NK-92 treated with Interleukin-12 subunit alpha and Interleukin-12 subunit beta, amount 100 ng/mL, for 24 hours (cell line): ENCODE data around the gene HNRNPAB.
"Not testable (repeated sequence)": the region's sequence is repeated elsewhere in the genome, so short reads cannot be mapped to it uniquely, and the experiment has no call there.

Source experiments
- DNase-seq: peaks from one replicate; lab custom pipeline; 2025; lab: John Stamatoyannopoulos, UW

The HNRNPAB gene

DNA sequence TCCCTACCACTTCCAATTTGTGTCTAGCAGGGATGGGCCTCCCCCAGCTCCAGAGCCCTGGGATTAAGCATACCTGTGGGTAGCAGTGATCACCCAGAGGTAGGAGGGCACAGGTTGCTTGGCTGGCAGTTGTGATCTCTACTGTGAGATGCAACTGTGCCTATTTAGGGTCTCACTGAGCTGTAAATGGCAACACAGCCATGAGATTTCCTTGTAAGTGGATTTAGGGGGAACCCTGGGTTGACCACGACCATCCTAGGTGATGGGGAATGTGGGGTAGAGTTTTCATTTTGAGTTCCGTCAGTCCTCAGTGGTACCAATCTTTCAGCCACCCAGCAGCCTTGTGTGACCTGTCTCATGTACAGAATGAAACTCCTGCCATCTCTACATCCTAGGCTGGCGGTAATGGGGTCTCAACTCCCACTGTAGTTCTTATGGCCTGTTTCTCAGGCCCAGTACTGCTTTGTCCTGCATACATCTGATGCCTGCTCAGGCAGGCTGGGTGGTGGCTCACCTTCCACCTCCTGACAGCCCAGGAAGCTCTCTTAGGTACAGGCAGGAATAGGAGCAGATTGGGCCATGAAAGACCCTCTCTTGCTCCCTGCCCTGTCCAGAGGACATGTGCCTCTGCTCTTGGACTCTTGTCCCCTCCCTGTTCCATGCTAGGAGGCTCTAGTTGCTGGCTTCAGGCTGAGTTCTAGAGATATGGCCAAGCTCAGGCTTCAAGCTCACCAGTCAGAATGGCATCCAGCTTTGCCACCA, 8.1 kb downstream of the HNRNPAB start:
- no peak for DNase-seq

DNA sequence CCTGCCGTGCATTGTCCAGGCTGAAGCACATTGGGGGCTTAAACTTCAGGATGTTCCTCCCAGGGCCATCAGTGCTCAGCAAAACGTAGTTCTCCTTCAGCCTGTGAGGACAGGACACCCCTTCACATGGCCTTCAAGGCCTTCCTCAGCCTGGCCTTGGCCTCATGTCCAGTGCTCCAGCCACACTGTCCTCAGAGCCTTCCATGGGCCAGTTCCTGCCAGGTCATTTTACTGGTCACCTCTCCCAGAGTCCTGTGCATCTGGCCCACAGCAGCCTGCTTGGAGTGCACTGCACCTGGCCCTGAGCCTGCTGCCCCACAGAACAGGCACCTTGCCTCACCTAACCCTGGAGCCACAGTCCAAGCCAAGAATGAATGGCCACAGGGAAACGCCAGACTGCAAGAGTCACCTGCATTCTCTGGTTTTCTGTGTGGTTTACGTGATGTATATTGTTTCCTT, 8.7 kb downstream of the HNRNPAB start:
- no peak for DNase-seq

DNA sequence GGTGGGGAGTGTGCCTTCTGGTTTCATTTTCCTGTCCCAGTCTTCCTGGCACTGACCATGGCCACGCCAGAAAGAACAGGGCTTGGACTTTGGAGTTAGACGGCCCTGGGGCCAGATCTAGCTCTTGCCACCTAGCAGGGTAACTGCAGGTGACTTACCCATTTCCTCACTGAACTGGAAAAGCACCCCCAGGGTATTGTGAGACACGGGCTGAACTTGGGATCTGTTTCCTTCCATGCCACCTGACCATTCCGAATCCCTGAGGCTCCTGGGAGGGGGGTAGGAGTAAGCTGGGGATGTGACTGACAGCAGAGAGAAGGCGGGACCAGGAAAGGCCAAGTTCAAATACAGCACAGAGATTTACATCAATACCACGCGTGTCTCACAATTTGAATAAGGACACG, 9.4 kb downstream of the HNRNPAB start:
- no peak for DNase-seq

DNA sequence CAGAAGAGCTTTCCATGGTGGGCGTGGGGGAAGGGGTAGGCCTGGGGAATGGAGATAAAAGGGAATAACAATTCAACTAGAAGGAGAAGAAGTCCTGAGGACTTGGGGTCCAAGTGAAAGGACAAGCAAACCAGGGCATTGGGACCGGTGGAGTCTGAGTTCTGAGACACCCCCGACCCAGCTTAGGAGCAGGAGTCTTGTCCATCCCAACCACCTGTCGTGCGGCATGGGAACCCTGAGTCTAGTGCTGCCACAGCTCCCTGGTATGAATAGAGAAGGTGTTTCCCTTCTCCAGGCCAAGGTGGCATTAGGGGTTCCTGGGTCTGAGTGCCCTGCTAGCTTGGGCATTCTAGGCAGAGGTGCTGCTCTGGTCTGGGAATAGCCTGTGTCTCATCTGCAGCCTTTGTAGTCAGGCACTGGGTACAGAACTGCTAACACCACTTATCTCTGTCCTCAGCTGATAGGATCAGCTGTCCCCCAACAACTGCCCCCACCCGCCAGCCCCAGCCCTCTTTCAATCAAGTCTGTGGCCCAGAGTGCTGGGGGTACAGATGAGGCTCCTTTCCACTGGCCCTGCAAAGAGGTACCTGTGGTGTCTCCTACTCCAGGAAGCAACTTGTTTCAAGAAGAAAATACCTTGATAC, 9.9 kb downstream of the HNRNPAB start:
- no peak for DNase-seq

DNA sequence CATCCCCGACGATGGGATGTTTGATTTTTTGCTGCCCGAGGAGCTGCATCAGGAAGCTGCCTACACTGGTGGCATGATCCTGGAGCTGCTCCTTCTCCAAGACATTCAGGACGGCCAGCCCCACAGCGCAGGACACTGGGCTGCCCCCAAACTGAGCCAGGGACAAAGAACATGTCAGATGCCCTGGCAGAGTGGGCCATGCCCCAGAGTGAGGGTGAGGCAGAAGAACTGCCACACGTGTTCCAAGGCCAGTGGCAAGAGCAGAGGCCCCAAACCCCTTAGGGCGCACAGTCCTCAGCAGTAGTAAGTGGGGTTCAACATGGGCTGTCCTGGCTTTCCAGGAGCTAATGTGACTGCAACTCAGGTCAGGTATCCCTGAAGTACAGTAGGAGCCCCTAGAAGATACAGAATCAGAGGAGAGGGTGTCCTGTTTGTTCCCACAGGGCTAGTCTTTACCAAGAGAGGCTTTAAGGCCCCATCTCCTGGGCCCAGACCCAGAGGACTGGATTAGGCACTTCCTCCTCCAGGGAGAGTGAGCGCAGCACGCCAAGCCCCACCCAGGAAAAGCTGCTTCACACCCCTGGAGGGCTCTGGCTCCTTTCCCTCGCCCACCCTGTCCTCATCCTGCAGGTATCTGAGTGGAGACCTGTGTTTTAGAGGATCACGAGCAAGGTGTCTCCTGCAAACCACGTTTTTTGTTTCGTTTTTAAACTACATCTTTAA, 11.1 kb downstream of the HNRNPAB start:
- DNase-seq: no peak

DNA sequence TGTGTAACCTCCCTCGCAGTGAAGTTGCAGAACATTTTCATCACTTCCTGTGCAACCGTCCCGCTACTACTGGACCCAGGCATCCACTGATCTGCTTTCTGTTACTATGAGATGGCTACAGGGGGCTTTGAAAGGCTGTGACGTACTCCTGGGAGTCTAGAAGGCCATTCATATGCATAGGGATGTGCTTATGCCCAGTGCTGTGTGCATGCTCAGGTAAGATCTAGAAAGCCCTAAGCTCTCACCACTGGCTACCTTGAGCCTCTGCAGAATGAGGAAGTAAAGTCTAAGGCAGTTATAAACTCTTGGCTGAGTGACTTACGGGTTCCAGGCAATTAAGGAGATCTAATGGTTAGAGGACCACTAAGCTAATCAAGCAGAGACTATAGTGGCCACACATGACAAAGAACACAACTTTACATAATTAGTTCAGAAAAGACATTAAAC, 11.8 kb downstream of the HNRNPAB start:
- DNase-seq: no peak

DNA sequence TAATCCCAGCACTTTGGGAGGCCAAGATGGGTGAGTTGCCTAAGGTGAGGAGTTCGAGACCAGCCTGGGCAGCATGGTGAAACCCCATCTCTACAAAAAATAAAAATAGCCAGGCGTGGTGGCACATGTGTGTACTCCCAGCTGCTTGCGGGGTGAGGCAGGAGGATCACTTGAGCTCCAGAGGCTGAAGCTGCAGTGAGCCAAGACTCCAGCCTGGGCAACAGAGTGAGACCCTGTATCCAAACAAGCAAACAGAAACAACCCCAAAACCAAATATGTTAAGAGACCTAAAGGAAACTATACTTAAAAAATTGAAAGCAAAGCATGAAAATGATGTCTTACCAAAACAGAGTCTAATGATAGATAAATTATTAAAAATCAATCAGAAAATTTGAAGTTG, 12.4 kb downstream of the HNRNPAB start:
- no peak for DNase-seq

DNA sequence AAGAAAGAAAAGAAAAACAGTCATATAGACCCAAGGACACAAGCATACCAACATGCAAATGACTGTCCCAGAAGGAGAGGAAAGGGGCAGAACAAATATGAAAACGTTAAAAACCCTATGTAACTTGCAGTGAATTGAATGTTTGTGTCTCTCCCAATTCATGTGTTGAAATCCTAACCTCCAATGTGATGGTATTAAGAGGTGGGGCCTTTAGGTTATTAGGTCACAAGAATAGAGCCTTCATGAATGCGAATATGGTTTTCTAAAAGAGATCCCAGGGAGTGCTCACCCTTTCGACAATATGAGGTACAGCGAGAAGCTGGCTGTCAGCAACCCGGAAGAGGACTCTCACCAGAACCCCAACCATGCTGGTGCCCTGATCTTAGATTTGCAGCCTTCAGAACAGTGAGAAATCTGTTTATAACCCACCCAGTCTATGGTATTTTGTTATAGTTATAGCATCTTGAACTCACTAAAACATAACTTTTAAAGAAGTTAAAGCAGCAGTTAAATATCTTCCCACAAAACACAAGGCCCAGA, 14.0 kb downstream of the HNRNPAB start:
- no peak for DNase-seq

DNA sequence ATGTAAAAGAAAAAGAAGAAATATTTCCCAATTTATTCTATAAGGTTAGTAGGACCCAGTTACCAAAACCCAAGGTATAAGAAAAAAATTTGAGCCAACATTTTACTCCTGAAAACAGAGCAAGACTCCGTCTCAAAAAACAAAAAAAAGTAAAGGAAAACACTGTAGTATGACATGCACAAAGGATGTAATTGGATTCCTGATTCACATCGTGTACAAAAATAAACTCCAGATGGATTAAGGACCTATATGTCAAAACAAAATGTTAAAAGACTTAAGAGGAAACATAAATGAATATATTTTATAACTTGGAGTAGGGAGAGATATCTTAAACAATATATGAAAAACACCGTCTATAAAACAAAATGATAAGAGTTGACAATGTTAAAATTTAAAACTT, 14.5 kb downstream of the HNRNPAB start:
- DNase-seq: no peak

DNA sequence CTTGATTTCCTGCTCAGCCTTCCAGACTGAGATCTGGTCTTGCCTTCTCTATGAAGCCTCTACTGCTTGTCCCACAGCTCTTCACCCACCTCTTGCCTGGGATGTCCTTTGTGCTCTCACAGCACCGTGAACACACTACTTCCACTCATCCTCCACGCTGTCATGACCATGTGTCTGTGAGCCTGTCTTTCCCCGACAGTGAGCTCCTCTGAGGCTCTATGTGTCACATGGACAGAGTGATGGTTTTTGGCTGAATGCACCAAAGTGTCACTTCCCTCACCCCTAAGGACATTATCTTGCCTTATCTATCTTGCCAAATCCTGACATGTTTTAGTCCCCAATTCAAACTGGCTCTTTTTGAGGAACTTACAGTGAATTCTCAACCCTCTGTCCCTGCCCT, 16.9 kb downstream of the HNRNPAB start:
- no peak for DNase-seq

DNA sequence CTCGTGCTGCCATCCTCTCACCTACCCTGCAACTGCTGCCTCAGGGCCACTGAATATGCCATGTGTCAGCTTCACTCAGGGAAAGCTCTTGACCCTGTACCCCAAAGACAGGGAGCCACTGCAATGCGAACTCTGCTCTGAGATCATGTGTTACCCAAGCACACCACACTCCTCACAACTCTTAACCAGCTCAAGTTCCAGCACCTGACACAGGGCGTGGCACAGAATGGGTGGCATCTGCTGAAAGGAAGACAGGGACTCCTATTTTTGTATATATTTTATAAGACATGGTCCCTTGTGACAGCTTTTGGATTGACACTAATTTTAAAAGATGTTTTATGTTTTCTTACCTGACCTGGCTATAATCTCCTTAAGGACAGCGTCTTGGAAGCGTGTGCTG, 17.5 kb downstream of the HNRNPAB start:
- no peak for DNase-seq

DNA sequence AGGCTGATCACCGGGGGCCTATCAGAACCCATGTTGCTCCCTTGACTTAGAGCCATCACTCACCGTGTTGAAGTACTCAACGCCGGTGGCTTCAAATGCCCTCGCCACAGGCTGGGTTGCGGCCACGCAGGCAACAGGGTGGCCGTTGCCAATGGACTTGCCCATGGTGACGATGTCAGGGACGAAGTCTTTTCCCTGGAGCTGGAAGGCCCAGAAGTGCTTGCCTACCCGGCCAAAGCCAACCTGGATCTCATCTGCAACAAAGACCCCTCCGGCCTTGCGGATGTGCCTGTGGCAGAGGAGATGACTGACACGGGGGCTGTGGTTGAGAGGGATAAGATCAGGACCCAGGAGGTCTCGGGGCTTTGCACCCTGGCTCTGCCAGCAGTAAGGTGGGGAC, 18.0 kb downstream of the HNRNPAB start:
- DNase-seq: no peak

DNA sequence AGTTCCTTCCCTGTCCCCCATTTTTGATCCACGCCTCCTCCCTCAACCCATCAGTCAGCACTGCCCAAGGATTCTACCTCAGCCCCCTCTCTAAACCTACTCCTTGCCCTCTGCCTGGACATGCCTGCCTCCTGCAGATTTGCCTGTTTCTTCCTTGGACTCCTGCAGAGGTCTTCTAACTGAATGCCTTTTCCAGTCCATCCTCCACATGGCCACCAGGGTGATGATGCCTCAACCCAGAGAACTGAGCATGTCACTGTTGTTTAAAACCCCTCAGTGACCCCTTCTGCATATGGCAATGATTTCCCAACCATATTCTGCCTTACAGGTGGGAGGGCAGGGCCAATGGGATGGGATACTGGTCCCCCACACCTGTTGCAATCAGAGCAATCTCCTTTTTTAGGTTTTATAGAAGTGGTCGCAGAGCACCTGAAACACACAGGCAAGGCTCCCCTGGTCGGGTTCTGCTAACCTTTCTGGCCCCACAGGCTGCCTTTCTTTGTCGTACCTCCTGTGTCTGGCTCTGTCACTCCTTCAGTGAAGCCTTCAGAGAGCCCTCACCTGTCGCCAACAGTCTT, 19.0 kb downstream of the HNRNPAB start:
- DNase-seq: no peak

DNA sequence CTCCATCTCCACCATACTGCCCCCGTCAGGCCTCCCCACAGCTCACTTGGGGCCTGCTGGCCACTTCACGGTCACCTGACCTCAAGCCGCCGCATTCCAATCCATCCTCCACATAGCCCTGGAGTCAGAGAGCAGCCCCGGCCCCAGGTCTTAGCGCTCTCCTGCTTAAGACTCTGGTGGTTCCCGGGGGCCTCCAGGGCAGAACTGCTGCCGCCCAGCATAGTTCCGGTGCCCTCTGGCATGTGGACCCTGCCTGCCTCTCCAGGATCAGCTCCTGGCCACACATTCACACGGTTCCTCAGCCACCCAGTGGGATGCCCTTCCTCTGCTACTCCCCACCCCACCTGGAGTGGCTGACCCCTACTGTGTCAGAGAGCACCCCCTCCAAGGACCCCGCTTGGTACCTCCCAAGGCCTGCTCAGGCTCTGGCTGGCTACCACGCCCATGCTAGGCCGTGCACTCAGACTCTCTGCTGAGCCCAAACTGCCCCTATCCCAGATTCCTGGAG, 19.5 kb downstream of the HNRNPAB start:
- DNase-seq: no peak

DNA sequence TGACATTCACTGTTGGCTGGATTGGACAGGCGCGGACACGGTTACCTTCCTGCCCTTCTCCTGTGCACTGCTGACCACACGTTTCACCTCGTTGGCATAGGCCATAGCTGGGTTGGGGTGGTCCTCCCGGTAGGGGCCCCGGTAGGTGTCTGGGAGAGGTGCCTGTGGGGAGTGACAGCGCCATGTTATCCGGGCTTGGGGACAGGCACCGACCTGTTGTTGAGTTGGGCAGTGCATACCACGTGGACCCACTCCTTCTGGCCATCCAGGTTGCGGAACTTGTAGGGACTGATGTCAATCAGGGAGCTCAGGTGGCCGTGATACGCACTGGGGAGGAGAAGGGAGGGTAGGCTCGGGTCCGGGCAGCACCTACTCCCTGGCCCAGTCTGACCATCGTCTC, 20.1 kb downstream of the HNRNPAB start:
- no peak for DNase-seq

DNA sequence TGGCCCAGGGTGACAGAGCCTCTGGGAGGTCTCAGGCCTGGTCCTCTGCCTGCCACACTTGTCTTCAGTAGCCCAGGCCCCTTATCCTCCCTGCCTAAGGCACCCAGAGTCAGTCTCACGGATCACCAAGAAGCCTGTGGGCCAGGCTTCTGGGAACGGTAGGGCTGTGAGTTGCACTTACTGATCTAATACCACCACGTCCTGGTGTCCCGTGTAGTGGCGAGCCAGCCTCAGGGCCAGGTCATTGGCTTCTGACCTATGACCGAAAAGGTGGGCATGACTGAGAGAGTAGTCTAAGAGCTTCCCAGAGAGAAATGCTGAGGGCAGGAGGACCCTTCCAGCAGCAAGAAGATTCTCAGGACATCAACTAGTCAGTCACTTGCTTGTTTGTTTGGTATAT, 20.8 kb downstream of the HNRNPAB start:
- no peak for DNase-seq

DNA sequence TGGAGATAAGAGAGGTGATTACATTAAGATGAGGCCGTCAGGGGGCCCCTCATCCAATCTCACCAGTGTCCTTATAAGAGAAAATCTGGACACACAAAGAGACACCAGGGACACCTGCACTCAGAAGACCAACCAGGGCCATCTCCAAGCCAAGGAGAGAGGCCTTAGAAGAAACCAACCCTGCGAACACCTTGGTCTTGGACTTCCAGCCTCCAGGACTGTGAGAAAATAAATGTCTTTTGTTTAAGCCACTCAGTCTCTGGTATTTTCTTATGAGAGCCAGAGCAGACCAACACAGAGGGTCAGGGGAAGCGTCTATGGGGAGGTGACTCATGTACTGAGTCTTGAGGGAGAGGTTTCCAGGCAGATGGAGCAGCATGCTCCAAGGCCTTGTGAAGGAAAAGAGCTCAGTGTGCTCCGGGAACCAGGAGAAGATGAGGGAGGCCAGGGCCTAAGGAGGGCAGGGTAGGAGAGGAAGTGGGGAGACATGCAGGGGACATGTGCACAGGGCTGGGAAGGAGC, 22.9 kb downstream of the HNRNPAB start:
- DNase-seq: no peak

DNA sequence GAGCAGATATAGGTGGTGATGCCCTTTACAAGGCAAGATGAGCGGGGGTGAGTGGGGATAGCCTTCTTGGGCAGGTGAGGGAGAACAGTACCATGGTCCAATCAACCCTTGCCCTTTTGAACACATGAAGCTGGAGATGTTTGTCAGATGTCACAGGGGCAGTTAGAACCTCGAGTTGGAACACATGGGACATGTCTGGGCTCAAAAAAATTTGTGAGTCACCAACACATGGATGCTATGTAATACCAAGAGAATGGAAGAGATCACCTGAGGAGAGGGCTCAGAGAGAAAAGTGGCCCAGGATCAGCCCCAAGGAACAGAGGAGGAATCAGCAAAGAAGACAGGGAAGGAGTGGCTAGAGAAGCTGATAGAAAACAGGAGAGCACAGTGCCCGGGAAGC, 23.6 kb downstream of the HNRNPAB start:
- DNase-seq: no peak

DNA sequence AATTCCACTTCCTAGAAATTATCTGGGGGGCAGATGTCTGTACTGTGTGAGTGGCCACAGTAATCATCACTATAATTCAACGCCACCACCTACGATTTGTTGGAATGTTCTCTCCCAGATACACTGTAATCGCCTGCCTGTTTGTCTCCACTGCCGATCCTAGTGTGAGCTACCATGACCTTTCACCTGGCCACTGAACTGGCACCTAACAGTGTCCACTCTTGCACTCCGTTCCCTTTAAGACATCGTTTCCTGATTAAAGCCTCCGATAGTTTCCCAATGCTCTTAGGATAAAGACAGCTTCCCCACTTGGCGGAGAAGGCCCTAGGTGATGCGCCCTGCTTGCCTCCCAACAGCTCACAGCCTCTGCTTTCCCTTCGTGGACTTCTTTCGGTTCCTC, 24.3 kb downstream of the HNRNPAB start:
- DNase-seq: no peak

DNA sequence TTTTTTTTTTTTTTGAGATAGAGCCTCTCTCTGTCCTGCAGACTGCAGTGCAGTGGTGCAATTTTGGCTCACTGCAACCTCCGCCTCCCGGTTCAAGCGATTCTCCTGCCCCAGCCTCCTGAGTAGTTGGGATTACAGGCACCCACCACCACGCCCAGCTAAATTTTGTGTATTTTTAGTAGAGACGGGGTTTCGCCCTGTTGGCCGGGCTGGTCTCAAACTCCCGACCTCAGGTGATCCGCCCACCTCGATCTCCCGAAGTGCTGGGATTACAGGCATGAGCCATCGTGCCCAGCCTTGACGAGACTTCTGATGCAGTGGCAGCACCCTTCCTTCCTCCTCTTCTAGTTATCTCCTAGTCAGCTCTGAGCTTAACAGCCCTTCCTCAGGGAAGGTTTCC, 24.8 kb downstream of the HNRNPAB start:
- not testable (repeated sequence) for DNase-seq

DNA sequence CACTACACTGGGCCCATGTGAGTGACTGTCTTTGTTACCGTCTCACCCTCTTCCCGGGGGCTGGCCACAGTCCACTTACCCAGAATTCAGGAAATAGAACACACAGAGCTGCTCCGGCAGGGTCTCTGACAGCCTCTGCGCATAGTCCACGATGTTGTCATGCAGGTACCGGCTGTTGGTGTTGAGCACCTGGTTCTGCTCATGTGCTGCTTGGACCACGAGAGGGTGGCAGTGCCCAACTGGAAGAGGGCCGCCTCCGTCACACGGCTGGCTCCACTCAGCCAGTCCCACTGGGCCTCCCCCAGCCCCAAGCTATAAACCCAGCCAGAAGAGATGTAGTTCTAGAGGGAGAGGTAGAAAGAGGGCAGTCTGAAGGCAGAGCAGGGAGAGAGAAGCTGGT, 25.5 kb downstream of the HNRNPAB start:
- DNase-seq: no peak
